GM23248 (cell line): Measurements from ENCODE around the gene GRIP1.

ENCODE experiments used
- EZH2 ChIP-seq: fragments of 200-600 bp; sonication (generic); IDR thresholded peaks from 2 replicates; pipeline ENCODE4 v1.6.1; 2018; ENCODE audit warnings: antibody characterized with exemption, mild to moderate bottlenecking; ENCODE audit not compliant: insufficient read depth, poor library complexity, severe bottlenecking
- EZH2phosphoT487 ChIP-seq: fragments of 200-600 bp; sonication (generic); IDR thresholded peaks from 2 replicates; pipeline ENCODE4 v1.6.1; 2018; ENCODE audit warnings: antibody characterized with exemption, moderate library complexity, mild to moderate bottlenecking, low read depth; ENCODE audit not compliant: insufficient read depth

GRCh38 chr12:66502911-66503310 lies 176.0 kb downstream of the GRIP1 start:
- TF ChIP-seq EZH2phosphoT487 = no peak
- no peak for TF ChIP-seq EZH2
